ENCODE measurements around the gene TRIM28.
"Not testable (repeated sequence)": the region's sequence is repeated elsewhere in the genome, so short reads cannot be mapped to it uniquely, and the experiment has no call there.

The TRIM28 gene

GRCh38 chr19:58561373-58562121 lies 17.7 kb downstream of the TRIM28 start:
- DNase-seq = no peak

GRCh38 chr19:58562122-58563033 lies 18.5 kb downstream of the TRIM28 start:
- peak; percentile 36 for DNase-seq

- DNase-seq = peak; percentile 42
Measured at GRCh38 chr19:58563034-58563573, 19.2 kb downstream of the TRIM28 start.

- DNase-seq = no peak
Measured at GRCh38 chr19:58563823-58564222, 20.0 kb downstream of the TRIM28 start.

GRCh38 chr19:58566989-58567388 lies 23.1 kb downstream of the TRIM28 start:
- no peak for DNase-seq

- DNase-seq = peak; percentile 1
Measured at GRCh38 chr19:58568453-58569130, 24.7 kb downstream of the TRIM28 start.

- no peak for DNase-seq
Measured at GRCh38 chr19:58569191-58569942, 25.5 kb downstream of the TRIM28 start.

GRCh38 chr19:58569943-58570670 lies 26.2 kb downstream of the TRIM28 start:
- DNase-seq = peak; percentile 1

- no peak for DNase-seq
Measured at GRCh38 chr19:58570770-58571574, 27.1 kb downstream of the TRIM28 start.

GRCh38 chr19:58571575-58571947 lies 27.7 kb downstream of the TRIM28 start:
- DNase-seq = no peak

- DNase-seq = no peak
Measured at GRCh38 chr19:58572026-58572817, 28.4 kb downstream of the TRIM28 start.

GRCh38 chr19:58572818-58573657 lies 29.2 kb downstream of the TRIM28 start, which contains the start of gene MZF1:
Gene MZF1, minus strand, starts transcription at chr19:58573335. Its CDS starts 1,946 bp downstream, at chr19:58571389.
- DNase-seq = peak; percentile 100

- DNase-seq = no peak
Measured at GRCh38 chr19:58573658-58574164, 29.8 kb downstream of the TRIM28 start.

- peak; percentile 76 for DNase-seq
Measured at GRCh38 chr19:58575183-58576041, 31.5 kb downstream of the TRIM28 start.

- DNase-seq = not testable (repeated sequence)
Measured at GRCh38 chr19:58577581-58577980, 33.7 kb downstream of the TRIM28 start.

GRCh38 chr19:58578012-58578925 lies 34.4 kb downstream of the TRIM28 start:
- no peak for DNase-seq

Measured in stimulated activated CD4-positive, alpha-beta T cell treated with anti-CD3 and anti-CD28 coated beads, Interleukin-4, amount 100 ng/mL, for 1 hour (primary cell).